ENCODE results near the gene DIAPH3.
"Not testable (repeated sequence)": the region's sequence is repeated elsewhere in the genome, so short reads cannot be mapped to it uniquely, and the experiment has no call there.

DIAPH3 gene

GRCh38 chr13:60163478-60164233 lies at the start of gene DIAPH3:
DIAPH3 (minus strand) TSS chr13:60163928; CDS start chr13:60163766, 162 bp downstream.
- FAIRE-seq: peak; percentile 90
- peak; percentile 77 for TF ChIP-seq POLR2A (IDR thresholded peaks at IDR 0.05; ENCODE audit: low read depth, low read length)
- peak; percentile 83 for DNase-seq (ENCODE audit: insufficient read length, low spot score)

GRCh38 chr13:60213236-60213744 lies 49.6 kb upstream of the DIAPH3 start:
- FAIRE-seq: no peak
- no peak for DNase-seq (ENCODE audit: insufficient read length, low spot score)
- no peak for TF ChIP-seq POLR2A (IDR thresholded peaks at IDR 0.05; ENCODE audit: low read depth, low read length)

GRCh38 chr13:60211548-60211947 lies 47.8 kb upstream of the DIAPH3 start:
- TF ChIP-seq POLR2A (IDR thresholded peaks at IDR 0.05; ENCODE audit: low read depth, low read length): no peak
- no peak for FAIRE-seq
- no peak for DNase-seq (ENCODE audit: insufficient read length, low spot score)

- FAIRE-seq: no peak
- no peak for DNase-seq (ENCODE audit: insufficient read length, low spot score)
- TF ChIP-seq POLR2A (IDR thresholded peaks at IDR 0.05; ENCODE audit: low read depth, low read length): no peak
These were observed 47.0 kb upstream of the DIAPH3 start for GRCh38 chr13:60210510-60211330.

- FAIRE-seq; DNase-seq (ENCODE audit: insufficient read length, low spot score): not testable (repeated sequence)
These were observed 41.8 kb upstream of the DIAPH3 start for GRCh38 chr13:60205499-60205898.

GRCh38 chr13:60201286-60201685 lies 37.6 kb upstream of the DIAPH3 start:
- no peak for TF ChIP-seq POLR2A (IDR thresholded peaks at IDR 0.05; ENCODE audit: low read depth, low read length)
- DNase-seq (ENCODE audit: insufficient read length, low spot score) (no peak), FAIRE-seq (no peak)

- not testable (repeated sequence) for FAIRE-seq; DNase-seq (ENCODE audit: insufficient read length, low spot score)
These were observed 32.2 kb upstream of the DIAPH3 start for GRCh38 chr13:60195893-60196292.

GRCh38 chr13:60182907-60183306 lies 19.2 kb upstream of the DIAPH3 start:
- DNase-seq (ENCODE audit: insufficient read length, low spot score) (no peak), FAIRE-seq (no peak)
- no peak for TF ChIP-seq POLR2A (IDR thresholded peaks at IDR 0.05; ENCODE audit: low read depth, low read length)

GRCh38 chr13:60178327-60178726 lies 14.6 kb upstream of the DIAPH3 start:
- no peak for TF ChIP-seq POLR2A (IDR thresholded peaks at IDR 0.05; ENCODE audit: low read depth, low read length)
- no peak for FAIRE-seq
- DNase-seq (ENCODE audit: insufficient read length, low spot score): no peak

GRCh38 chr13:60175571-60175970 lies 11.8 kb upstream of the DIAPH3 start:
- no peak for DNase-seq (ENCODE audit: insufficient read length, low spot score)
- no peak for TF ChIP-seq POLR2A (IDR thresholded peaks at IDR 0.05; ENCODE audit: low read depth, low read length)
- no peak for FAIRE-seq

- no peak for TF ChIP-seq POLR2A (IDR thresholded peaks at IDR 0.05; ENCODE audit: low read depth, low read length)
- DNase-seq (ENCODE audit: insufficient read length, low spot score) (no peak), FAIRE-seq (no peak)
These were observed 10.4 kb upstream of the DIAPH3 start for GRCh38 chr13:60174113-60174512.

GRCh38 chr13:60172111-60172510 lies 8.4 kb upstream of the DIAPH3 start:
- no peak for TF ChIP-seq POLR2A (IDR thresholded peaks at IDR 0.05; ENCODE audit: low read depth, low read length)
- FAIRE-seq: no peak
- no peak for DNase-seq (ENCODE audit: insufficient read length, low spot score)

- FAIRE-seq (no peak), DNase-seq (ENCODE audit: insufficient read length, low spot score) (no peak)
- TF ChIP-seq POLR2A (IDR thresholded peaks at IDR 0.05; ENCODE audit: low read depth, low read length): no peak
These were observed 6.7 kb upstream of the DIAPH3 start for GRCh38 chr13:60170414-60170813.

- no peak for DNase-seq (ENCODE audit: insufficient read length, low spot score)
- no peak for FAIRE-seq
- no peak for TF ChIP-seq POLR2A (IDR thresholded peaks at IDR 0.05; ENCODE audit: low read depth, low read length)
These were observed 5.7 kb upstream of the DIAPH3 start for GRCh38 chr13:60169239-60170031.

Data from H54 (cell line).